ENCODE data around the gene DGKI. TPM values are rescaled to one million over a fixed set of nuclear protein-coding genes. Genes with fewer than 3 reads are reported as not detected.
A peak's percentile ranks its signal among the peaks of the same experiment; 100 is the strongest.

DGKI gene
- total RNA-seq, 4 donors from 2014 or later: 0.64 to 1.2 (median 1.00) TPM; not detected in 1

- in situ Hi-C loops (cut with MboI; ENCODE audit: low pct_ligation_motif_present in 1 of 4, low pct_unique_long_range_greater_than_20kb in 1 of 4, low sequenced_read_pairs in 3 of 4) (loop anchor here in 2 of 4 donors (25.0 kb wide), 1 partner anchor 312 kb away; no protein-coding TSS in a partner anchor), intact Hi-C loops (cut with DNase I; ENCODE audit: low total_unique reads) (no loop called here)
- no peak overlapping the region for H3K27ac ChIP-seq
These were observed 372.2 kb downstream of the DGKI start for GRCh38 chr7:137474540-137475026.

GRCh38 chr7:137471128-137471527 is 375.6 kb downstream of the DGKI start:
- Histone ChIP-seq H3K36me3 (no peaks in the 10 kb centered on the region), H3K9me3 (no peaks in the 10 kb centered on the region), H3K27ac (no peak overlapping the region), H3K4me1 (peaks cover 0 to 7% (median 3%) of the 10 kb centered on the region in 4 donors), H3K4me3 (no peak overlapping the region), H3K27me3 (no peaks in the 10 kb centered on the region)
- in situ Hi-C loops (cut with MboI; ENCODE audit: low pct_ligation_motif_present in 1 of 4, low pct_unique_long_range_greater_than_20kb in 1 of 4, low sequenced_read_pairs in 3 of 4): loop anchor here in 2 of 4 donors (25.0 kb wide), 1 partner anchor 309 kb away; no protein-coding TSS in a partner anchor
- WGBS, 2 donors (ENCODE audit: low coverage in 1 of 2): 30 to 34% methylated on average over 2 to 3 of the region's 3 CpGs
- no peak for TF ChIP-seq CTCF (IDR thresholded peaks at IDR 0.05)
- no peak for TF ChIP-seq POLR2A (IDR thresholded peaks at IDR 0.05)
- no peak for TF ChIP-seq POLR2AphosphoS5 (IDR thresholded peaks at IDR 0.05)
- no peak for TF ChIP-seq EP300 (IDR thresholded peaks at IDR 0.05; ENCODE audit: low read depth)
- intact Hi-C loops (cut with DNase I; ENCODE audit: low total_unique reads): no loop called here
- peak; percentile 46 for DNase-seq

More at GRCh38 chr7:137474540-137475026, 372.2 kb downstream of the DGKI start:
- Histone ChIP-seq H3K4me1 (peaks cover 0 to 7% (median 3%) of the 10 kb centered on the region in 4 donors), H3K9me3 (no peaks in the 10 kb centered on the region), H3K36me3 (no peaks in the 10 kb centered on the region), H3K4me3 (no peak overlapping the region), H3K27me3 (no peaks in the 10 kb centered on the region)
- no peak for DNase-seq
- 87 to 92% methylated on average over 10 to 11 of the region's 11 CpGs for WGBS, 2 donors (ENCODE audit: low coverage in 1 of 2)
- TF ChIP-seq CTCF (IDR thresholded peaks at IDR 0.05) (no peak), POLR2A (IDR thresholded peaks at IDR 0.05) (no peak), POLR2AphosphoS5 (IDR thresholded peaks at IDR 0.05) (no peak), EP300 (IDR thresholded peaks at IDR 0.05; ENCODE audit: low read depth) (no peak)

GRCh38 chr7:137469858-137470257 is 376.9 kb downstream of the DGKI start:
- H3K4me3 ChIP-seq: no peak overlapping the region
- TF ChIP-seq POLR2AphosphoS5 (IDR thresholded peaks at IDR 0.05) (no peak), EP300 (IDR thresholded peaks at IDR 0.05; ENCODE audit: low read depth) (no peak), CTCF (IDR thresholded peaks at IDR 0.05) (no peak), POLR2A (IDR thresholded peaks at IDR 0.05) (no peak)
- H3K9me3 ChIP-seq: no peaks in the 10 kb centered on the region
- no peak for DNase-seq
- H3K27me3 ChIP-seq: no peaks in the 10 kb centered on the region
- H3K4me1 ChIP-seq: peaks cover 0 to 7% (median 3%) of the 10 kb centered on the region in 4 donors
- WGBS, 2 donors (ENCODE audit: low coverage in 1 of 2): 90% methylated on average over 6 of the region's 6 CpGs
- no peaks in the 10 kb centered on the region for H3K36me3 ChIP-seq
- H3K27ac ChIP-seq: no peak overlapping the region
- intact Hi-C loops (cut with DNase I; ENCODE audit: low total_unique reads) (no loop called here), in situ Hi-C loops (cut with MboI; ENCODE audit: low pct_ligation_motif_present in 1 of 4, low pct_unique_long_range_greater_than_20kb in 1 of 4, low sequenced_read_pairs in 3 of 4) (loop anchor here in 2 of 4 donors (25.0 kb wide), 1 partner anchor 308 kb away; no protein-coding TSS in a partner anchor)

- in situ Hi-C loops (cut with MboI; ENCODE audit: low pct_ligation_motif_present in 1 of 4, low pct_unique_long_range_greater_than_20kb in 1 of 4, low sequenced_read_pairs in 3 of 4): loop anchor here in 2 of 4 donors (25.0 kb wide), 1 partner anchor 307 kb away; no protein-coding TSS in a partner anchor
- whole genome bisulfite sequencing, 2 donors (ENCODE audit: low coverage in 1 of 2): 80 to 81% methylated on average over 2 to 5 of the region's 5 CpGs
- intact Hi-C loops (cut with DNase I; ENCODE audit: low total_unique reads): no loop called here
- Histone ChIP-seq H3K9me3 (no peaks in the 10 kb centered on the region), H3K27me3 (no peaks in the 10 kb centered on the region), H3K27ac (no peak overlapping the region), H3K4me3 (no peak overlapping the region), H3K36me3 (no peaks in the 10 kb centered on the region), H3K4me1 (peaks cover 0 to 7% (median 3%) of the 10 kb centered on the region in 4 donors)
- DNase-seq: no peak
- TF ChIP-seq EP300 (IDR thresholded peaks at IDR 0.05; ENCODE audit: low read depth) (no peak), POLR2A (IDR thresholded peaks at IDR 0.05) (no peak), POLR2AphosphoS5 (IDR thresholded peaks at IDR 0.05) (no peak), CTCF (IDR thresholded peaks at IDR 0.05) (no peak)
These were observed 377.5 kb downstream of the DGKI start for GRCh38 chr7:137469191-137469811.
